AG08395 (cell line): Measurements from ENCODE around the gene SPIB.
"Not testable (repeated sequence)": the region's sequence is repeated elsewhere in the genome, so short reads cannot be mapped to it uniquely, and the experiment has no call there.

Experiments used
- DNase-seq: peaks from one replicate; pipeline ENCODE4 v3.0.0; 2012; ENCODE audit warnings: mixed read lengths, low spot score

The SPIB gene

GRCh38 chr19:50473336-50473735, 54.6 kb downstream of the SPIB start:
- DNase-seq: not testable (repeated sequence)

- DNase-seq: no peak
Measured at GRCh38 chr19:50475101-50475568, 56.4 kb downstream of the SPIB start.

- DNase-seq: no peak
Measured at GRCh38 chr19:50475736-50476223, 57.0 kb downstream of the SPIB start.

- peak; percentile 99 for DNase-seq
Measured at GRCh38 chr19:50476224-50476906, 57.6 kb downstream of the SPIB start, which contains the start of the genes EMC10 and GARIN5A. Gene EMC10, plus strand, starts transcription at chr19:50476507. Its CDS starts 38 bp downstream, at chr19:50476545. Gene GARIN5A, minus strand, starts transcription at chr19:50476848. Its CDS starts 460 bp downstream, at chr19:50476388.

GRCh38 chr19:50476907-50477238, 58.1 kb downstream of the SPIB start:
- DNase-seq: no peak

GRCh38 chr19:50477751-50478515, 59.2 kb downstream of the SPIB start:
- no peak for DNase-seq

- peak; percentile 41 for DNase-seq
Measured at GRCh38 chr19:50478901-50479715, 60.4 kb downstream of the SPIB start.

GRCh38 chr19:50479761-50480251, 61.1 kb downstream of the SPIB start:
- DNase-seq: no peak

- DNase-seq: no peak
Measured at GRCh38 chr19:50480281-50481111, 61.8 kb downstream of the SPIB start.
